Skin epidermis (tissue), 12 donors: ENCODE measurements around the gene ZSCAN31.

Experiments
- H3K27ac ChIP-seq, 21 experiments: fragments of 200-600 bp; sonication (generic) in 11 of 21; one replicate each; pipeline ENCODE4 v1.5.0; 2020; ENCODE audit warnings: mild to moderate bottlenecking in 3 of 21, inconsistent platforms in 2 of 21, moderate library complexity in 2 of 21
- H3K4me3 ChIP-seq, 7 experiments: fragments of 200-600 bp; sonication (generic) in 2 of 7; one replicate each; pipeline ENCODE4 v1.5.0; 2020; ENCODE audit warnings: inconsistent platforms in 2 of 7, mild to moderate bottlenecking in 2 of 7, moderate library complexity in 1 of 7

Gene ZSCAN31

GRCh38 chr6:28354688-28355554, 19.0 kb upstream of the ZSCAN31 start:
- peak overlapping the region in 3 of 7 experiments; percentile 32 to 57 (median 55) for H3K4me3 ChIP-seq
- H3K27ac ChIP-seq = peak overlapping the region in 18 of 21 experiments; percentile 31 to 84 (median 76)

GRCh38 chr6:28353981-28354676, 18.2 kb upstream of the ZSCAN31 start:
- H3K4me3 ChIP-seq = peak overlapping the region in 4 of 7 experiments; percentile 3 to 32 (median 19)

GRCh38 chr6:28353356-28353755, 17.4 kb upstream of the ZSCAN31 start:
- peak overlapping the region in 19 of 21 experiments; percentile 21 to 82 (median 68) for H3K27ac ChIP-seq
- peak overlapping the region in 4 of 7 experiments; percentile 0 to 32 (median 19) for H3K4me3 ChIP-seq

More at GRCh38 chr6:28353981-28354676, 18.2 kb upstream of the ZSCAN31 start:
- peak overlapping the region in 19 of 21 experiments; percentile 21 to 84 (median 70) for H3K27ac ChIP-seq

- peak overlapping the region in 1 of 7 experiments; percentile 73 for H3K4me3 ChIP-seq
- no peak overlapping the region for H3K27ac ChIP-seq
These were observed 15.6 kb upstream of the ZSCAN31 start for GRCh38 chr6:28351493-28351925.

GRCh38 chr6:28351087-28351486, 15.1 kb upstream of the ZSCAN31 start:
- H3K4me3 ChIP-seq = peak overlapping the region in 3 of 7 experiments; percentile 61 to 73 (median 67)

GRCh38 chr6:28349892-28350737, 14.2 kb upstream of the ZSCAN31 start, which contains the start of gene ZKSCAN3:
ZKSCAN3 (plus strand) TSS chr6:28349947; CDS start chr6:28359587, 9,640 bp downstream.
- H3K4me3 ChIP-seq = peak within 1 kb of the TSS; percentile 61 to 73 (median 68)
- H3K27ac ChIP-seq = peak within 1 kb of the TSS in 20 of 21 experiments; percentile 52 to 90 (median 75)

More at GRCh38 chr6:28351087-28351486, 15.1 kb upstream of the ZSCAN31 start:
- peak overlapping the region in 1 of 21 experiments; percentile 83 for H3K27ac ChIP-seq

- peak overlapping the region in 17 of 21 experiments; percentile 52 to 90 (median 78) for H3K27ac ChIP-seq
- H3K4me3 ChIP-seq = peak overlapping the region; percentile 61 to 73 (median 68)
These were observed 13.5 kb upstream of the ZSCAN31 start for GRCh38 chr6:28349344-28349891.

GRCh38 chr6:28347119-28347518, 11.2 kb upstream of the ZSCAN31 start:
- no peak overlapping the region for H3K27ac ChIP-seq

GRCh38 chr6:28345201-28345600, 9.3 kb upstream of the ZSCAN31 start:
- Histone ChIP-seq H3K27ac (no peak overlapping the region), H3K4me3 (no peak overlapping the region)

More at GRCh38 chr6:28347119-28347518, 11.2 kb upstream of the ZSCAN31 start:
- H3K4me3 ChIP-seq = no peak overlapping the region

- H3K4me3 ChIP-seq = no peak overlapping the region
- H3K27ac ChIP-seq = no peak overlapping the region
These were observed 8.1 kb upstream of the ZSCAN31 start for GRCh38 chr6:28343898-28344677.

- H3K27ac ChIP-seq = no peak overlapping the region
- H3K4me3 ChIP-seq = no peak overlapping the region
These were observed 4.6 kb upstream of the ZSCAN31 start for GRCh38 chr6:28340310-28341095.

GRCh38 chr6:28337121-28337520, 1.2 kb upstream of the ZSCAN31 start:
- peak overlapping the region in 4 of 21 experiments; percentile 25 to 92 (median 90) for H3K27ac ChIP-seq
- no peak overlapping the region for H3K4me3 ChIP-seq

GRCh38 chr6:28336284-28337120, 554 bp upstream of the ZSCAN31 start:
- Histone ChIP-seq H3K27ac (peak overlapping the region in 20 of 21 experiments; percentile 77 to 93 (median 88)), H3K4me3 (peak overlapping the region; percentile 53 to 76 (median 62))

GRCh38 chr6:28335040-28335563, 846 bp downstream of the ZSCAN31 start:
- H3K27ac ChIP-seq = peak overlapping the region in 18 of 21 experiments; percentile 79 to 93 (median 89)
- H3K4me3 ChIP-seq = peak overlapping the region; percentile 53 to 76 (median 62)

GRCh38 chr6:28334286-28335039, 1.5 kb downstream of the ZSCAN31 start:
- Histone ChIP-seq H3K27ac (peak overlapping the region in 9 of 21 experiments; percentile 85 to 93 (median 89)), H3K4me3 (peak overlapping the region in 3 of 7 experiments; percentile 53 to 76 (median 69))
